Activated CD4-positive, alpha-beta T cell treated with anti-CD3 and anti-CD28 coated beads, Interleukin-2, amount 10 ng/mL, durations not matched to agents 7 days and 5 days (primary cell): ENCODE data around the gene CLEC3A. TPM values are rescaled to one million over a fixed set of nuclear protein-coding genes. Genes with fewer than 3 reads are reported as not detected.

Experiments
- total RNA-seq, 2 experiments: library from RNA; stranded (reverse); gene quantifications; one replicate each; pipeline ENCODE4 v1.2.3, GENCODE V29; 2021

CLEC3A gene
- total RNA-seq, 2 experiments from 2014 or later, result not detected

Other genes with a start within 250 kb of the CLEC3A start
- gene VAT1L, start 234.0 kb upstream of the CLEC3A start, total RNA-seq, result not detected
- 10 to 100 TPM; 22.2 to 28.9 TPM for gene WWOX, start 77.1 kb downstream of the CLEC3A start, total RNA-seq